ENCODE results near the gene BRME1.

The BRME1 gene

DNA sequence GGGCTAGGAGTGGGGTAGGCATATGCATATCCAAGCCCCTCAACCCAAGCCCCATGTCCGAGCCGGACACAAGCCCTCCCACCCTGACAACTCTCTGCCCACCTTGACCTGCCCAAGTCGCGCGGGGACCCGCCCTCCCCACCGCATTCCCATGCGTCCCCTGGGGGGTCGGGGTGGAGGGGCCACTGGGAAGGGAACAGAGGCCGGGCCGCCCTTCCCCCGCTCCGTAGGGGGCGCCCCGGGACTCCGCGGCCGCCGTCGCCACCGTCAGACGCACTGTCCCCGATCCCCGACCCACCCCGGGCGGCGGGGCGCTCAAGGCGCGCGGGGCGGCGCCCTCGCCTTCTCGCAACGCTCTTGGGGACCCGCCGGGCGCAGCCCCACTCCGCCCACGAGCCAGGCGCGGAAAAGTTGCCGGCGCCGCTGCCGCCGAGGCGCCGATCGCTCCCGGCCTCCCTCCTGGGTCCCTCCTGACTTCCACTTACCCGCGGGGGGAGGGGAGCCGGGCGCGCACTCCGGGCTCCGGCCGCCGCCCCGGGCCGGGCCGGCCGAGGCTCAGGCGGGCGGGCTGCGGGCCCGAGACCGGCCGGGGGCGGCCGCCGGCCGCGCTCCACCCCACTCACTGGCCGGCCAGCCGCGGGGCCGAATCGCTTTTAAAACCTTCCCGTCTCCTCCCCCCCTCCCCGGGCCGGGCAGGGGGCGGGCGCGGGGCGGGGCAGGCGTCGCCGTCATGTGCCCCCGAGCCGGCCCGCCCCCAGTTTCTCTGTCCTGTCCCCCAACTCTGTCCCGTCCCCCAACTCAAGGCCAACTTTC, 63.4 kb downstream of the BRME1 start:
- WGBS (ENCODE audit: insufficient coverage), result under 1% methylated on average over 58 of the region's 95 CpGs
- H3K4me1 ChIP-seq (ENCODE audit: control extremely low read depth in 1 of 4, control insufficient read depth in 4 of 4, insufficient read depth in 4 of 4, low read length in 3 of 4), result peaks cover 12 to 86% (median 78%) of the 10 kb centered on the region in 4 experiments

DNA sequence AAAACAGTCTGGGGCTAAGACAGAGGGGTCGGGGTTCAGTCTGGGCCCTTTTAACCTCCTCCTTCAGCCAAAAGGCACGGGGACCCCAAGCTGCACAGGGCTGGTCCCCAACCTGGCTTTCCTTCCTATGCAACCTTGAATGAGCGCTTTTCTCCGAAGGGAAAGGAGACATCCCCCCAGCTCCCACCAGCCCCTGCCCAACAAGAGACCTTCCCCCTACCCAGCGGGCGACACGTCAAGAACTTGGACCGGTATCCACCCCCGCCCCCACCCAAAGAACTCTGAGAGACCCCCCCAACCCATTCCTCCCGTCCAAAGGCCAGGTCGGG, 64.0 kb downstream of the BRME1 start:
- 10% methylated on average over 2 of the region's 11 CpGs for WGBS (ENCODE audit: insufficient coverage)
- ChIA-PET POLR2A (interaction anchor here (0.6 to 12.6 kb wide), 7 partner anchors 8 to 31 kb away, joined by 3 to 555 read pairs (median 4); no protein-coding TSS in a partner anchor), CTCF (interaction anchor here (1.0 to 10.5 kb wide), 3 partner anchors 20 to 42 kb away, joined by 3 to 147 read pairs (median 6); partner anchors contain the start of gene NANOS3)
- Histone ChIP-seq H3K27ac (ENCODE audit: insufficient read depth in 1 of 2, low read depth in 1 of 2, low read length in 2 of 2, poor library complexity in 1 of 2, severe bottlenecking in 2 of 2) (peak overlapping the region; percentile 97 to 98), H3K4me3 (ENCODE audit: control insufficient read depth in 1 of 7, extremely low read depth in 1 of 7, insufficient read depth in 4 of 7, low read depth in 2 of 7, low read length in 6 of 7) (peak overlapping the region; percentile 63 to 97 (median 86)), H3K36me3 (ENCODE audit: control insufficient read depth in 4 of 4, insufficient read depth in 4 of 4, low read length in 3 of 4) (peaks cover 0 to 4% (median 2%) of the 10 kb centered on the region in 4 experiments), H3K4me1 (ENCODE audit: control extremely low read depth in 1 of 4, control insufficient read depth in 4 of 4, insufficient read depth in 4 of 4, low read length in 3 of 4) (peaks cover 12 to 86% (median 80%) of the 10 kb centered on the region in 4 experiments), H3K27me3 (replicated peaks in 2 of 5; ENCODE audit: control insufficient read depth in 4 of 5, insufficient read depth in 5 of 5, low read length in 4 of 5) (no peaks in the 10 kb centered on the region), H3K9me3 (ENCODE audit: control extremely low read depth in 1 of 5, control insufficient read depth in 4 of 5, insufficient read depth in 2 of 5, low read depth in 1 of 5, low read length in 4 of 5) (no peaks in the 10 kb centered on the region)
- DNase-seq, result peak in 1 of 3 donors; percentile 53

More for the DNA sequence above, 63.4 kb downstream of the BRME1 start:
- DNase-seq, result peak in 2 of 3 donors; percentile 82 to 85
- ChIA-PET POLR2A (interaction anchor here (0.7 to 12.6 kb wide), 5 partner anchors 8 to 30 kb away, joined by 3 to 555 read pairs (median 6); no protein-coding TSS in a partner anchor), CTCF (interaction anchor here (1.9 to 10.5 kb wide), 2 partner anchors 20 to 35 kb away, joined by 6 to 147 read pairs; partner anchors contain the start of gene NANOS3)
- H3K27me3 ChIP-seq (replicated peaks in 2 of 5; ENCODE audit: control insufficient read depth in 4 of 5, insufficient read depth in 5 of 5, low read length in 4 of 5), result no peaks in the 10 kb centered on the region
- H3K36me3 ChIP-seq (ENCODE audit: control insufficient read depth in 4 of 4, insufficient read depth in 4 of 4, low read length in 3 of 4), result peaks cover 0 to 4% (median 2%) of the 10 kb centered on the region in 4 experiments
- peak overlapping the region; percentile 97 to 98 for H3K27ac ChIP-seq (ENCODE audit: insufficient read depth in 1 of 2, low read depth in 1 of 2, low read length in 2 of 2, poor library complexity in 1 of 2, severe bottlenecking in 2 of 2)
- peak overlapping the region; percentile 63 to 97 (median 86) for H3K4me3 ChIP-seq (ENCODE audit: control insufficient read depth in 1 of 7, extremely low read depth in 1 of 7, insufficient read depth in 4 of 7, low read depth in 2 of 7, low read length in 6 of 7)
- no peaks in the 10 kb centered on the region for H3K9me3 ChIP-seq (ENCODE audit: control extremely low read depth in 1 of 5, control insufficient read depth in 4 of 5, insufficient read depth in 2 of 5, low read depth in 1 of 5, low read length in 4 of 5)

DNA sequence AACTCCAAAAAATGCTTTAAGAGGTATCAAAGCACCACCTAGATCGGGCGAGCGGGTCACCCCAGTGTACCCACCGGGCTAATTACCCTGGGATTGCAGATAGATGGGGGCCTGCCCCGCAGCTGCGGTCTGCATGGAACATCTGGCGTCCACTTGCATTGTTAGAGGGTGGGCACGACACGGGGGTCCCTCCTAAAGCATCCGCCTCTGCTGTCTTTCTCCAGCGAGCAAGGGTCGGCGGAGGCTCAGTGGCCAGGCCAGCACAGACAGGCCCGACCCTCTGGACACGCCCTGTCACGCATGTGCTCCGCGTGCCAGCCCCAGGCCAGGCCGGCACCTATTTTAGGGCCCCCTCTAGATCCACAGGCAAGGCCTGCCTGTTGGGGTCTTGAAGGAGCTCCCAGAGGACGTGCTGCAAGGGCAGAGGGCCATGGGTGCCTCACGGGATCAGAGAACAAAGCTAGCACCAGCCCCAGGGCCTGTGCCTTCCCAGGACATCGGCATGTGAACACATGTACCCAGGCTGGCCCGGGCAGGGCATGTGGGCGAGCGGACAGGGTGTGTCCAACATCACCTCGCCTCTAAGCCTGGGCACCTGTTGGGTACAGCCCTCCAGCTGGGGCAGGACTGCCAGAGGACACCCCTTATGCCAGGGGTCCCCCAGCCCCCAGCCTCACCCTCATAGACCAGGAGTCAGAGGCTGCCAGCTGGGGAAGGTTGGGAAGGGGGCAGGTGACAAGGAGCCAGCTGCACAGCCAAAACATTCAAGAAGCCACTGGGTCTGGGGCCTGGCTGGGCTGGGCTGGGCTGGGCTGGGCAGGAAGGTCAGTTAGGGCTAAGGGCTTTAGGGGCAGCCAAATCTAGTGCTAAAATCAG, 64.6 kb downstream of the BRME1 start:
- POLR2A ChIA-PET, result interaction anchor here (0.6 to 12.6 kb wide), 7 partner anchors 9 to 32 kb away, joined by 3 to 555 read pairs (median 4); no protein-coding TSS in a partner anchor
- CTCF ChIA-PET, result interaction anchor here (1.0 to 10.5 kb wide), 4 partner anchors 21 to 43 kb away, joined by 3 to 147 read pairs (median 5); partner anchors contain the start of gene NANOS3
- Histone ChIP-seq H3K27ac (ENCODE audit: insufficient read depth in 1 of 2, low read depth in 1 of 2, low read length in 2 of 2, poor library complexity in 1 of 2, severe bottlenecking in 2 of 2) (peak overlapping the region; percentile 97 to 98), H3K4me3 (ENCODE audit: control insufficient read depth in 1 of 7, extremely low read depth in 1 of 7, insufficient read depth in 4 of 7, low read depth in 2 of 7, low read length in 6 of 7) (peak overlapping the region; percentile 63 to 97 (median 86)), H3K36me3 (ENCODE audit: control insufficient read depth in 4 of 4, insufficient read depth in 4 of 4, low read length in 3 of 4) (peaks cover 0 to 6% (median 2%) of the 10 kb centered on the region in 4 experiments), H3K4me1 (ENCODE audit: control extremely low read depth in 1 of 4, control insufficient read depth in 4 of 4, insufficient read depth in 4 of 4, low read length in 3 of 4) (peaks cover 12 to 87% (median 82%) of the 10 kb centered on the region in 4 experiments), H3K27me3 (replicated peaks in 2 of 5; ENCODE audit: control insufficient read depth in 4 of 5, insufficient read depth in 5 of 5, low read length in 4 of 5) (no peaks in the 10 kb centered on the region), H3K9me3 (ENCODE audit: control extremely low read depth in 1 of 5, control insufficient read depth in 4 of 5, insufficient read depth in 2 of 5, low read depth in 1 of 5, low read length in 4 of 5) (no peaks in the 10 kb centered on the region)
- WGBS (ENCODE audit: insufficient coverage), result 60% methylated on average over 25 of the region's 26 CpGs
- DNase-seq, result peak in 1 of 3 donors; percentile 45

DNA sequence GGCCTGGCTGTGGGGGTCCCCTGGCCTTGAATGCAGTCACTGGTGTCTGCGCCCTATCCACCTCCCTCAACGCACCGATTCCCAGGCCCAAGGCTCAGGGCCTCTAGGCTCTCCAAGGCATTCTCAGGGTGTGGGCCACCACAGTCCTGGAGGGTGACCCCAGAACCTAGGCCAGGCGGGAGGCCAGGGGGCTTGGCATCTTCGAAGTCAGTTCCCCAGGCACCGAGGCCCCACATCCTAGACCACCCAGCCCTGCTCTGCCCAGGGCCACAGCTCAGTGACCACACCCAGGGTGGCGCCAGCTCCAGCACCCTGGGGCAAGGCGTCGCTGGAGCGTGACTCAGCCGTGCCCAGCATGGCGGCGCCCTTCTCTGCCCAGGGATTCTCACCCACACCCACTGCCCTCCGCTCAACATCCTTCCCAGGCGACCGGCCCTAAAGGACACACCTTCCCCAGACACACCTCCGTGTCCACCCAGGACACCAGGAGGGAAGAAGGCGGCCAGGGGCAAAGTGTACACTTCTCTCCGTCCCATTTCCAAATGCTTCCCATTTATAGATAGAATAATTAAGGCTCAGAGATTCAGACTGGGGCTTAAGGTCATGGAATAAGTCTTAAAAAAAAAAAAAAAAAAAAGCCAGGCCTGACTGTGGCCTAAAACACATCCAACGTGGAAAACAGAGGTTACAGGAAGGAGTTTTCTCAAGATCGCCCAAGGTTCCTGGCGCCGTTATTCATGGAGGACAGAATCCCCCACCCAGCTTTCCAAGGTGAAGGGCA, 65.4 kb downstream of the BRME1 start:
- POLR2A ChIA-PET, result interaction anchor here (1.0 to 12.6 kb wide), 7 partner anchors 10 to 32 kb away, joined by 3 to 555 read pairs (median 4); no protein-coding TSS in a partner anchor
- Histone ChIP-seq H3K4me1 (ENCODE audit: control extremely low read depth in 1 of 4, control insufficient read depth in 4 of 4, insufficient read depth in 4 of 4, low read length in 3 of 4) (peaks cover 8 to 88% (median 83%) of the 10 kb centered on the region in 4 experiments), H3K4me3 (ENCODE audit: control insufficient read depth in 1 of 7, extremely low read depth in 1 of 7, insufficient read depth in 4 of 7, low read depth in 2 of 7, low read length in 6 of 7) (peak overlapping the region; percentile 63 to 97 (median 86))

DNA sequence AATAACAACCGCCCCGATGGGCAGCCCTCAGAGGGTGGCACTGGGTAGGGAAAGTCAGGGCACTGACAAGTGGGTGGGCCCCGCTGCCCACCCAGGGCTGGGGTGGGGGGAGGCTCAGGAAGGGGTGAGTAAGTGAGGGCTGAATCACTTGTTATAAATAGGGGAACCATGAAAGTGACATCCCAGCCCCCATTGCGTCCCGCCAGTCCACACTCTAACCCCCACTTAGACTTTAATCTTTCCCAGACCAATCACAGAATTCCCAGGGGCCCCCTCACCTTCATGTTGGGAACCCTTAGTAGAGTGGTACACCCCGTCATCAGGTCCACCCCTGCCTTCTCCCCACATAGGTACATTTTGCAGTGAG, 66.0 kb downstream of the BRME1 start:
- Histone ChIP-seq H3K4me3 (ENCODE audit: control insufficient read depth in 1 of 7, extremely low read depth in 1 of 7, insufficient read depth in 4 of 7, low read depth in 2 of 7, low read length in 6 of 7) (peak overlapping the region; percentile 63 to 97 (median 86)), H3K9me3 (ENCODE audit: control extremely low read depth in 1 of 5, control insufficient read depth in 4 of 5, insufficient read depth in 2 of 5, low read depth in 1 of 5, low read length in 4 of 5) (no peaks in the 10 kb centered on the region), H3K4me1 (ENCODE audit: control extremely low read depth in 1 of 4, control insufficient read depth in 4 of 4, insufficient read depth in 4 of 4, low read length in 3 of 4) (peaks cover 7 to 89% (median 84%) of the 10 kb centered on the region in 4 experiments), H3K27ac (ENCODE audit: insufficient read depth in 1 of 2, low read depth in 1 of 2, low read length in 2 of 2, poor library complexity in 1 of 2, severe bottlenecking in 2 of 2) (peak overlapping the region; percentile 97 to 98), H3K36me3 (ENCODE audit: control insufficient read depth in 4 of 4, insufficient read depth in 4 of 4, low read length in 3 of 4) (peaks cover 0 to 13% (median 6%) of the 10 kb centered on the region in 4 experiments), H3K27me3 (replicated peaks in 2 of 5; ENCODE audit: control insufficient read depth in 4 of 5, insufficient read depth in 5 of 5, low read length in 4 of 5) (no peaks in the 10 kb centered on the region)
- POLR2A ChIA-PET, result interaction anchor here (0.9 to 12.6 kb wide), 8 partner anchors 10 to 249 kb away, joined by 3 to 555 read pairs (median 4); no protein-coding TSS in a partner anchor
- peak in 1 of 3 donors; percentile 90 for DNase-seq
- 0% methylated on average over 3 of the region's 6 CpGs for WGBS (ENCODE audit: insufficient coverage)
- CTCF ChIA-PET, result interaction anchor here (1.8 to 10.5 kb wide), 3 partner anchors 16 to 31 kb away, joined by 4 to 147 read pairs (median 5); no protein-coding TSS in a partner anchor

More for the DNA sequence above, 65.4 kb downstream of the BRME1 start:
- CTCF ChIA-PET, result interaction anchor here (1.0 to 10.5 kb wide), 5 partner anchors 16 to 44 kb away, joined by 3 to 147 read pairs (median 5); partner anchors contain the start of gene NANOS3
- peaks cover 0 to 12% (median 6%) of the 10 kb centered on the region in 4 experiments for H3K36me3 ChIP-seq (ENCODE audit: control insufficient read depth in 4 of 4, insufficient read depth in 4 of 4, low read length in 3 of 4)
- peak overlapping the region; percentile 97 to 98 for H3K27ac ChIP-seq (ENCODE audit: insufficient read depth in 1 of 2, low read depth in 1 of 2, low read length in 2 of 2, poor library complexity in 1 of 2, severe bottlenecking in 2 of 2)
- no peaks in the 10 kb centered on the region for H3K27me3 ChIP-seq (replicated peaks in 2 of 5; ENCODE audit: control insufficient read depth in 4 of 5, insufficient read depth in 5 of 5, low read length in 4 of 5)
- WGBS (ENCODE audit: insufficient coverage), result 26% methylated on average over 15 of the region's 23 CpGs
- H3K9me3 ChIP-seq (ENCODE audit: control extremely low read depth in 1 of 5, control insufficient read depth in 4 of 5, insufficient read depth in 2 of 5, low read depth in 1 of 5, low read length in 4 of 5), result no peaks in the 10 kb centered on the region
- peak in 2 of 3 donors; percentile 65 to 78 for DNase-seq
